WTC11 (cell line): Measurements from ENCODE around the gene YARS1.

Source experiments
- ATF2 ChIP-seq: sonication (generic); formaldehyde crosslinking; IDR thresholded peaks from 2 replicates; pipeline ENCODE4 v1.8.1; 2022; ENCODE audit warnings: low read depth, missing genetic modification reagents, borderline replicate concordance
- CTCF ChIP-seq: fragments of 200-600 bp; IDR thresholded peaks from 2 replicates; pipeline ENCODE4 v1.8.0; 2022; ENCODE audit warnings: antibody characterized with exemption
- JUN ChIP-seq: sonication (generic); formaldehyde crosslinking; IDR thresholded peaks from 2 replicates; pipeline ENCODE4 v1.8.0; 2023; ENCODE audit warnings: mild to moderate bottlenecking, missing genetic modification reagents
- TCF7 ChIP-seq: sonication (generic); formaldehyde crosslinking; IDR thresholded peaks from 2 replicates; pipeline ENCODE4 v1.8.0; 2022; ENCODE audit warnings: mild to moderate bottlenecking, low read depth, missing genetic modification reagents, moderate library complexity
- TEAD4 ChIP-seq: sonication (generic); formaldehyde crosslinking; IDR thresholded peaks from 2 replicates; pipeline ENCODE4 v1.8.0; 2022; ENCODE audit warnings: mild to moderate bottlenecking, missing genetic modification reagents
- ZNF121 ChIP-seq: sonication (generic); formaldehyde crosslinking; IDR thresholded peaks from 2 replicates; pipeline ENCODE4 v1.8.0; 2023; ENCODE audit warnings: missing genetic modification reagents
- ZNF263 ChIP-seq: sonication (generic); formaldehyde crosslinking; IDR thresholded peaks from 2 replicates; pipeline ENCODE4 v1.8.1; 2022; ENCODE audit warnings: low read depth, mild to moderate bottlenecking, moderate library complexity, missing genetic modification reagents

DNA sequence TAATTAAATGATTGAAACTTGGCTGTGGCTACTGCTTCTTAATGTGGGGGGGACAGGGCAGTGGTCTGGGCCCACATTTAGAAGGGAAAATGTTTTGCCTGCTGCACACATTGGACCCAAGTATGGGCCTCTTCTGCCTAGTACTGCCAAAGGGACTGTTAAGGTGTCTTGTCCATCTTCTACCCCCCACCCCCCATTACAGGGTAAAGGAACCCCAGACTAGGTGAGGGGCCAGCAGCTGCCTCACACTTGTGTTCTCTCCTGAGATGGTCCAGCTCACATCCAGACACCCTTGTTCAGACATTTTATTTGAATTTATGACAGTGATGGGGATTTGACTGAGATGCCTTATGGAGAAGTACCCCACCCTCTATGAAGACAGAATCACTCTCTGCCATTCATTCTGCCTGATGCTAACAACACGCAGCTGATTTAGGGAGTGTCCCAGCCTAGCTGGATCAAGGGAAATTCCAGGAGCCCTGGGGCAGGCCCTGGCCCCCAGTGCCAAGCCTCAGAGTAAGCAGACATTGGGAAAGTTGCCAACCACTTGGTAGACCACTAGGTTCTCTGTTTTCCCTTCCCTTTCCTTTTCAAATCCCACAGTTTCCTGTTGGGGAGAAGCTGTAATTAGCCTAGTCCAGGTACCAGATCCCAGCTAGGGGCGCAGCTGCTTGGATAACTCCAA lies 42.1 kb downstream of the YARS1 start:
- no peak for TF ChIP-seq CTCF
- TF ChIP-seq TEAD4: no peak
- TF ChIP-seq ATF2 (CRISPR knock-in tag): no peak
- TF ChIP-seq TCF7 (CRISPR knock-in tag): no peak
- no peak for TF ChIP-seq JUN (CRISPR knock-in tag)
- no peak for TF ChIP-seq ZNF263 (CRISPR knock-in tag)
- TF ChIP-seq ZNF121 (CRISPR knock-in tag): no peak
